Neural crest cell (in vitro differentiated cells): ENCODE measurements around the gene CDR2L. TPM values are rescaled to one million over a fixed set of nuclear protein-coding genes. Genes with fewer than 3 reads are reported as not detected.

ENCODE experiments used
- DNase-seq: peaks from one replicate; pipeline ENCODE4 v3.0.0; 2021; ENCODE audit warnings: low read depth, mixed read lengths, low spot score
- H3K27ac Mint-ChIP-seq: one replicate; pipeline ENCODE4 v1.8.0; 2021; ENCODE audit warnings: mild to moderate bottlenecking, mixed read lengths; ENCODE audit not compliant: unreplicated experiment
- H3K27me3 Mint-ChIP-seq: 2 replicates; pipeline ENCODE4 v1.8.0; 2021; ENCODE audit warnings: low read depth, mild to moderate bottlenecking, mixed read lengths
- H3K36me3 Mint-ChIP-seq: 2 replicates; pipeline ENCODE4 v1.8.0; 2021; ENCODE audit warnings: low read depth, mild to moderate bottlenecking, mixed read lengths
- H3K4me1 Mint-ChIP-seq: 2 replicates; pipeline ENCODE4 v1.8.0; 2021; ENCODE audit warnings: mixed read lengths
- H3K4me3 Mint-ChIP-seq: one replicate; pipeline ENCODE4 v1.8.0; 2021; ENCODE audit warnings: mild to moderate bottlenecking, mixed read lengths
- H3K9me3 Mint-ChIP-seq: 2 replicates; pipeline ENCODE4 v1.8.0; 2021; ENCODE audit warnings: mixed read lengths
- CTCF ChIP-seq: fragments of 200-600 bp; sonication (generic); conservative IDR thresholded peaks from 2 replicates; pipeline ENCODE4 v1.5.0; 2021; ENCODE audit warnings: antibody characterized with exemption, mild to moderate bottlenecking
- total RNA-seq: library from RNA; stranded (reverse); gene quantifications from 2 replicates; pipeline ENCODE4 v1.2.1, GENCODE V29; 2021

CDR2L gene
- total RNA-seq, 1 donor from 2014 or later: 24.1 TPM

GRCh38 chr17:75051941-75052340 lies 64.5 kb downstream of the CDR2L start:
- peaks cover 6% of the 10 kb centered on the region for H3K36me3 Mint-ChIP-seq

More at GRCh38 chr17:75051941-75052340, 64.5 kb downstream of the CDR2L start:
- Mint-ChIP-seq H3K4me1 (peaks cover 19% of the 10 kb centered on the region), H3K27me3 (no peaks in the 10 kb centered on the region), H3K4me3 (no peak overlapping the region), H3K27ac (no peak overlapping the region), H3K9me3 (no peaks in the 10 kb centered on the region)
- TF ChIP-seq CTCF: no peak
- no peak for DNase-seq

Other genes starting within 250 kb of the CDR2L start
- 51.7 and 52.2 TPM in 2 replicates for gene NHERF1, start 239.0 kb upstream of the CDR2L start, total RNA-seq
- gene NAT9, start 211.3 kb upstream of the CDR2L start, total RNA-seq: 66.9 and 67.7 TPM in 2 replicates
- 0.02 and 0.07 TPM in 2 replicates for gene GRIN2C, start 127.7 kb upstream of the CDR2L start, total RNA-seq
- 13.3 and 14.8 TPM in 2 replicates for gene FDXR, start 114.6 kb upstream of the CDR2L start, total RNA-seq
- gene FADS6, start 94.0 kb upstream of the CDR2L start, total RNA-seq: not detected in 2 replicates
- gene USH1G, start 64.4 kb upstream of the CDR2L start, total RNA-seq: 0.14 TPM in 1 of 2 replicates, not detected in the other
- not detected in 2 replicates for gene OTOP2, start 63.4 kb upstream of the CDR2L start, total RNA-seq
- not detected in 2 replicates for gene OTOP3, start 51.7 kb upstream of the CDR2L start, total RNA-seq
- 11.8 and 14.6 TPM in 2 replicates for gene HID1, start 14.9 kb upstream of the CDR2L start, total RNA-seq
- 35.3 and 37.6 TPM in 2 replicates for gene MRPL58, start 25.0 kb downstream of the CDR2L start, total RNA-seq
- 198 and 208 TPM in 2 replicates for gene ATP5PD, start 59.3 kb downstream of the CDR2L start, total RNA-seq
- 35.2 and 37.8 TPM in 2 replicates for gene KCTD2, start 59.6 kb downstream of the CDR2L start, total RNA-seq
- 6.0 and 7.3 TPM in 2 replicates for gene SLC16A5, start 100.3 kb downstream of the CDR2L start, total RNA-seq
- gene ARMC7, start 122.3 kb downstream of the CDR2L start, total RNA-seq: 15.6 and 15.8 TPM in 2 replicates
- gene NT5C, start 144.1 kb downstream of the CDR2L start, total RNA-seq: 68.0 and 70.2 TPM in 2 replicates
- gene JPT1, start 166.9 kb downstream of the CDR2L start, total RNA-seq: 319 and 334 TPM in 2 replicates
- gene SUMO2, start 195.3 kb downstream of the CDR2L start, total RNA-seq: 773 and 776 TPM in 2 replicates
- gene NUP85, start 218.0 kb downstream of the CDR2L start, total RNA-seq: 122 and 126 TPM in 2 replicates